ENCODE data around the gene MVB12B.

GRCh38 chr9:126453156-126453963, 126.7 kb downstream of the MVB12B start:
- no peak for TF ChIP-seq CTCF (IDR thresholded peaks at IDR 0.05)
- no peak for TF ChIP-seq POLR2A (IDR thresholded peaks at IDR 0.05)
- TF ChIP-seq EP300 (IDR thresholded peaks at IDR 0.05): no peak
- TF ChIP-seq POLR2AphosphoS5 (IDR thresholded peaks at IDR 0.05): no peak
